CD4-positive, alpha-beta T cell treated with Interleukin-6 for 4 hours (primary cell): ENCODE results near the gene SCRN1.
A peak's percentile ranks its signal among the peaks of the same experiment; 100 is the strongest.
"Not testable (repeated sequence)": the region's sequence is repeated elsewhere in the genome, so short reads cannot be mapped to it uniquely, and the experiment has no call there.

ENCODE experiments used
- DNase-seq: peaks from one replicate; pipeline ENCODE4 v3.0.0-alpha.2; 2020; ENCODE audit warnings: mixed read lengths

SCRN1 gene

DNA sequence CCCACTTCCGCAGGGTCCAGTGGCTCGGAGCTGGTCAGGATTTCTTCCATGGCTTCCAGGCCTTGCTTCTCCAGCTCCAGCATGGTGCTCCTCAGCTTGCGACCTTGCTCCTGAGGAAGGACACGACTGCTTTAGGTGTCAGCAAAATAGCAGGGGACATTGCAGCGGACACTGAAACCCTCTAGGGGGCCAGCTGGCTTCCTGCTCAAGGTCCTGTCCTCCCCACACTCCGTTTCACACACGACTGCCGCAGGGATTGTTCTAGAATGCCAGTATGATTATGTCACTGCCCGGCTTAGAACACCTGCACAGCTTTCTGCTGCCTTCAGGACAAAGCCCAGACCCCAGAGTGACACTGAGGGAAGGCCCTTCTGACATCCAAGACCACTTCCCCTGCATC is 65.6 kb downstream of the SCRN1 start:
- no peak for DNase-seq

DNA sequence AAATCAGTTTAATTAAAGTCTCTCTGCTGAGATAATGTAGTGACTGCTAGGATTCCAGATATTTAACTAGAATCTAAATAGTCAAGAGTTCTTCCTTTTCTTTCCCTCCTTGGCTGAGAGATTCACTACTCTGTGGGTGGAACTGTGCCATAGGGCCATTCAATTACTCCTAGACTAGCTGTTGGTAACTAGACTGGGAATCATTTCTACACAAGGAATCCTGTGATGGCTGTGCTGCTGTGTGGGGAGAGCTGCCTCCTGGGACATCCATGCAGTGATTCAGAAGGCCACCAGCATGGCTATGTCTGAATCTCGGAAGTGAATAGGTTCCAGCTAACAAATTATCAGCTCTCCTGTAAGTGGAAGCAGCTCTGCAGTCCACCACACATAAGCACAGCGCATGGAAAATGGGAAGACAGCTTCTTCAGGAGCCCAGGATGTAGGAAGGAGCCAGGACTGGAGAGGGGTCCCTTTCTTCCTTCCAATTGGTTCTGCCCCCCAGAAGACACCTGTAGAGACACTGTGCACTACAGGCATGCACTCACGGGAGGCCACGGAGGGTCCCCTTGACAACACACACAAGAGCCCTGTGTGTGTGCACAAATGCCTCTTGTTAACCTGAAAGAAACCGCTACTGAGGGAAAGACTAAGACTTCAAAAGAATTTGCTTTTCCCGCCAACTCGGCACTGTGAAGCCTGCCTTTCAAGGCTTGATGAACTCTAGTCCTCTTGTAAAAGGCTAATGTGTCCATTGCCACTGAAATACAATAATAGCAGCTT is 66.5 kb downstream of the SCRN1 start:
- no peak for DNase-seq

DNA sequence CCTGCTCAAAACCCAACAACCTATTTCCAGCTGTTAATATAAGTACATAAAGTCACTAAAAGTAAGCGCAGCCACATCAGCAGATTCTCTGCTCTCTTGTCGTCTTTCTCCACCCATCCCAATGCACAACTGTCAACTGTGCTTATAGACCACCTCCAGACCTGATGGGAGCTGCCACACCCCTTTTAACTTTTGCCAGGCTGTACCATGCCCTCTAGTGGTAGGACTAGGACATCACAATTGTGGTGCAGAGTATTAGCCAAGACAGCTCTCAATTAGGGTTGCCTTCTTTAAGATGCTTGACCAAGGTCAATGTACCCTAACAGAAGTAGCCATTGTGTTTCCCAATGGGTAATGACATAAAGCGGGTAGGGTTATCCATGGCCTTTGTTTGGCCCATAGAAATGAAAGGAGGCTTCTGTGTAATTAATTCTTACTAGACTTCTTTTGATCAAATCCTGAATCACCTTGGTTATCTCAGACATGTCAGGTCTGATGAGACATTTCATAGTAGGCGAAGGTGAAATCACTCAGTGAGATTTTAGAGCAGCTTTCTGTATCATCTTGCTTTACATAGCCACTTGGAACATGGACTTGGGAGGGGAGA is 68.1 kb downstream of the SCRN1 start:
- DNase-seq = peak; percentile 45

DNA sequence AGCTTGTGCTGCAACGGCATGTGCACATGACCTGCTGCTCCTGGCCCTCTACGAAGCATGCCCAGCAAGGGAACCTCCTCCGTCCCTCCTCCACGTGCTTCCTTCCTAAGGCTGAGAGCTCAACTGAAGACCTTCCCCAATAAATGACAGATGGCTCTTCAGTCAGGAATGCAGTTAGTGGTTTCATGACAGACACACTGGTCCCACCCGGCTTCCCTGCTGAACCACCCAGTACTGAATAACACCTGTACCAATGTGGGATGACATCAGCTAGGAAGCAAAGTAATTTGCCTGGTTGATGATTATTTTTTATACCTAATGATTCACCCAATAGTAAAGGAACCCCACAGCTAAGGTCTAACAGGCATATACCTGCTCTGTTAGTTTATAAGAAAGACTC is 69.1 kb downstream of the SCRN1 start:
- DNase-seq = no peak

DNA sequence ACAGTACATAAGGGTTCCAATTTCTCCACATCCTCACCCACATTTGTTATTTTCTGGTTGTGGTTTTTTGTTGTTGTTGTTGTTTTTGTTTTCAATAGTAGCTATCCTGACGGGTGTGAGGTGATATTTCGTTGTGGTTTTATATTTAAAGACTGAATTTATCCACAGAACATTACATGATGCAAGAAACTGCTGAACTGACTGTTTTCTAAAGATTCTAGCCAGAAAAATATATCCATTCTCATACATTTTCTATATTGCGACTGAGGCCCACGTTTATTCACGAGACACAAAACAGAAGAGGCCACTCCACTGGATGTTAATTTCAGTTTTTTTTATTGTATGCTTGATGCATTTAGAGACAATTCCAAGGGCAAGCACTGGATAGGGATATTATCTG is 69.8 kb downstream of the SCRN1 start:
- DNase-seq = no peak

DNA sequence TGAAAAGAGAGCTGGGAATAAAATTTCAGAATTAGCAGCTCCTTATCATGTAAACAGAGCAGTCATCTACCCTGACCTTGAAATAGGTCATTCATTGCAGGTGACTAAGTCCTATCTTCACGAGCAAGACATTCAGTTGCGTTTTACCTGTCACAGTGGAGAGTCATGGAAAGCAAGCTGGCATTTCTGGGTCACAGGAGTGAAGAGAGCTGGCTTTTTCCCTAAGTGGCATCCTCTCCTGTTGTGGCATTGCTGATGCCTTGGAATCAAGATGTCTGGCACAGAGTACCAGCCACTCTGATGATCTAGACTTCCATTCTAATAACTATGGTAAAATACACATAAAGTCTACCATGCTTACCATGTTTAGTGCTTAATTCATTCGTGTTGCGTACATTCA is 70.8 kb downstream of the SCRN1 start:
- DNase-seq = no peak

DNA sequence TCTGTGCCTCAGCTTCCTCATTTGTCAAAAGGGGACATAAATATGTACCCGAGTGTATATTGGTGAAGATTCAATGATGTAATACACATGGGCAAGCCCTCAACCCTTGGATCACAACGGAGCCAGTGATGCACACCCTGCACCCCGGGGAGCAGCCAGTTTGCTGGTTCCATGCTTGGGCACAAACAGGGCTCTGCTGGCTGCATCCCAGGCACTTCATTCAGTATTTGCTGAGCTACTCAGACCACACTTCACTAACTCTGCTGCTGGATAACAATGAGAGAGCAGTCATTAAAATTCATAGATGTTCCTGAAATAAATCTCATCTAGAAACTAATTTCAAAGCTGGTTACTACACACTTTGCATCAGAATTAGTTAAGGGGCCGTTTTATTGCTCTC is 72.0 kb downstream of the SCRN1 start:
- DNase-seq = no peak

DNA sequence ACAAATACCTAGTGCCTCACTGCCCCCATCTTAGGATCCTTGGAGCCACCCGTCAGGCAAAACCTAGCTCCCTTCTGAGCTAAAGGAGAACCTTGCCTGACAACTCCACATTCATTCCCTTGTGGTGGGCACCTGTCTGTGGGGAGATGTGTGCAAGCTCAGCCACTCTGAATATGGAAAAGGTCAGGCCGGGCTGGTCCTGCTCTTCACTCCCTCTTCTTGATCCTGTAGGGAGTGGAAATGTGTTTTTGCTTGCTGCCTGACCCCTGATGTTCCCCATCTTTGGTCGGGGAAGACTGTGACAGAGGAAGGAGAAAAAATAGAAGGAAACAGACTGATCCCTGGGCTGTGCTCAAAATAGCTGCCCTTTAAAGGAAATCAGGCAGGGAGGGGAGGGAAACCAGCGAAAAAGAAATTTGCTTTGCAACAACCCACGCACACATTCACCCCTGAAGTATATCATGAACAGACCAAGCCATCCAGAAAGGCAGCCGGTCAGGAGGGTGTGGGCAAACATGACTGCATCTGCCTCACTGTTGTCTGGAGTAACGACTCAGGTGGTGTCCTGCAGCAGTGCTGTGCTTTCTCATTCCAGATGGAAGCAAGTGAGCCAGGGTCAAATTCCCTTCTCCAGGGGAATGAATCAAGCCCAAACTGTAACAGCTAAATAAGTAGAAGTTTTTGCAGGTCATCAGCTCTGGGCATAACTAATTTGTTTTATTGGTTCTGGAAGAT is 74.0 kb downstream of the SCRN1 start:
- DNase-seq = no peak

DNA sequence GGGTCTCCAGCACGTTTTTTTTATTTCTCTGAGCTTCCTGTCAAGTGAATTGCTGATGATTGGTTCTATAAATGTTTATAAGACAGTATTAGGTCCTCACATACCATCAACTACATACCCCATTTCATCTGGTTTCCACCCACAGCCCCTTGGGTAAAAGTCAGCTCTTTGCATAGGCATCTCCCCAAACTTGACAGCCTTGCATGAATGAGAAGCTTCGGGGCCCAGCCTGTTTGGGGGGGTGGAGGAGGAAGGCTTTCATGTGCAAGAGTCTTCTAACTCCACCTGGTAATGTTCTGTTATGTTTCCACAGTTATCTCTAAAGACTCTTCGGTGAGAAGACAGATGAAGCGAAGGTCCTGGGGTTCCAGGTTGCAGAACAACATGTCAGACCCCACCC is 75.4 kb downstream of the SCRN1 start:
- no peak for DNase-seq

DNA sequence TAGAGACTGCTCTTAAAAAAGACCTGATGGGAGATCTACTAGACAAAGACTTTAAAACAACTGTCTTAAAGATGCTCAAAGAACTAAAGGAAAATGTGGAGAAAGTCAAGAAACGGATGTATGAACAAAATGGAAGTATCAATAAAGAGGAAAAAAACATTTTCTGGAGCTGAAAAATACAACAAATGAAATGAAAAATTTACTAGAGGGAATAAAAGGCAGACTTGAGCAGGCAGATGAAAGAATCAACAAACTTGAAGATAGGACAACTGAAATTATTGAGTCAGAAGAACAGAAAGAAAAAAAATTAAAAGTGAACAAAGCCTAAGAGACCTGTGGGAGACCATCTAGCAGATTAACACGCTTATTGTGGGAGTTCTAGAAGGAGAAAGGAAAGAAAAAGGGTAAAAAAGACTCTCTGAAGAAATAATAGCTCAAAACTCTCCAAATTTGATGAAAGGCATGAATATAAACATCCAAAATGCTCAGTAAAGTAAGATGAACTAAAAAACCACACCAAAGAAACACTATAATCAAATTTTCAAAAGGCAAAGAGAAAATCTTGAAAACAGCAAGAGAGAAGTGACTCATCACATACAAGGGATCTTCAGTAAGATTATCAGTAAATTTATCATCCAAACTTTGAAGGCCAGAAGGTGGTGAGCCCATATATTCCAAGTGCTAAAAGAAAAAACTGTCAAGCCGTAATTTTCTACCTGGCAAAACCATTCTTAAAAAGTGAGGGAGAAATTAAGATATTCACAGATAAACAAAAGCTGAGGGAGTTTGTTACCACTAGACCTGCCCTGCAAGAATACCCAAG is 83.2 kb downstream of the SCRN1 start:
- DNase-seq = no peak

DNA sequence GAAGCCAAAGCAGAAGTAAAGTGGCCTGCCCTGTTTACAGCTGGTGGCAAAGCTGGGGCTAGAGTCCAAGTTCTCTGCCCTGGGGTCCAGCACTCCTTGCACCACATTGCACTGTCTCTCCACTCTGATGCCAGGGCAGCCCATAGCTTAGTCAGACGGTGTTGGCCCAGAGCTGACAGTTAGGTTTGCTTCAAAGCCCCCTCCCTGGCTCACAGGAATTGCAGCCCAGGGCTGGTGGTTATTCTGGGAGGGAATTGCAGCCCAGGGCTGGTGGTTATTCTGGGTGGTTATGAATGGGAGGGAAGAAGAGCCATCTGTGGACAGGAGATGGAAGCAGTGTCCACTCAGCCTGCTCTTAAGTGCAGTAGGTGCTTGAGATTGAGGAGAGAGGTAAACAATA is 88.9 kb downstream of the SCRN1 start:
- no peak for DNase-seq

DNA sequence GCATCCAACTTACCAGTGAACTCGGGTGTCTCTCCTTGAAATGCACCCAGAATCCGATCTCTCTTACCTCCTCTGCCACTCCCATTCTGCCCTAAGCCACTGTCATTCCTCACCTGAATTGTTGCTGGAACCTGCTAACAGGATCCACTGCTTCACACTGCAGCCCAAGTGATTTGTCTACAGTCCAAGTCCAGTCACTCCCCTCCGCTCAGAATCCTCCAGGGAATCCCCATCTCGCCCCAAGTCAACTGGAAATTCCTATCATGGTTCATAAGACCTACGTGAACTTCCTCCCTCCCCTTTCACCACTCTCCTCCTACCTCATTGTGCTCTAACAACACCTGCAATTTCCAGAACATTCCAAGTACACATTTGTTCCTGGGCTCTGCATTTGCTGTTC is 91.3 kb downstream of the SCRN1 start:
- DNase-seq = no peak

DNA sequence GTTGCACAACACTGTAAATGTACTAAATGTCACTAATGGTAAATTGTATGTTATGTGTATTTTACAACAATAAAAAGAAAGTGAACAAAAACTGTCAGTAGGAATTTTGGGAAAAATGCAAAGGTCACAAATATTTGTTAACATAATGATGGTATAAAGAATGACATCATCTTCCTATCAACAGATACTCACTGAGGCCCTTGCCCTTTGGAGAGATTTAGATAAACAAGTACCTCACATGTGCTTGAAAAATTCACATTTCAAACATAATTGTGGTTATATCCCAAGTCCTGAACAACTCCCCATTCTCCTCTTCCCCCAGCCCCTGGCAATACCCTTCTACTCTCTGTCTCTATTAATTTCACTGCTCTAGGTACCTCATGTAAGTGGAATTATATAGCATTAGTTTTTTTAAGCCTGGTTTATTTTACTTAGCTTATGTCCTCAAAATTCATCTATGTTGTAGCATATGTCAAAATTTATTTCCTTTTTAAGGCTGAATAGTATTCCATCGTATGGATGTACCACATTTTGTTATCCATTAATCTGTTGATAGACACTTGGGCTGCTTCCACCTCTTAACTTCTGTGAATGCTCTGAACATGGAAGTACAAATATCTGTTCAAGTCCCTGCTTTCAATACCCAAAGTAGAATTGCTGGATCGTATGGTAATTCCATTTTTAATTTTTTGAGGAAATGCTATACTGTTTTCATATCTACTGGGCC is 92.8 kb downstream of the SCRN1 start:
- DNase-seq = no peak

DNA sequence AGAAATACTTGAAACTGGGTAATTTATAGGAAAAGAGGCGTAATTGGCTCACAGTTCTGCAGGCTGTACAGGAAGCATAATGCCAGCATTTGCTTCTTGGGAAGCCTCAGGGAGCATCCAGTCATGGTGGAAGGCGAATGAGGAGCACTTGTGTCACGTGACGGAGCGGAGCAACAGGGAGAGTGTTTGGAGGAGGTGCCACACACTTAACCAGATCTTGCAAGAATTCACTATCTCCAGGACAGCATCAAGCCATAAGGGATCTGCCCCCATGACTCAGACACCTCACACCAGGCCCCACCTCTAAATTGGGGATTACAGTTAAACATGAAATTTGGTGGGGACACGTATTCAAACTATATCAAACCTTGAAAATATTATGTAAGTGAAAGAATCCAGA is 94.0 kb downstream of the SCRN1 start:
- no peak for DNase-seq

DNA sequence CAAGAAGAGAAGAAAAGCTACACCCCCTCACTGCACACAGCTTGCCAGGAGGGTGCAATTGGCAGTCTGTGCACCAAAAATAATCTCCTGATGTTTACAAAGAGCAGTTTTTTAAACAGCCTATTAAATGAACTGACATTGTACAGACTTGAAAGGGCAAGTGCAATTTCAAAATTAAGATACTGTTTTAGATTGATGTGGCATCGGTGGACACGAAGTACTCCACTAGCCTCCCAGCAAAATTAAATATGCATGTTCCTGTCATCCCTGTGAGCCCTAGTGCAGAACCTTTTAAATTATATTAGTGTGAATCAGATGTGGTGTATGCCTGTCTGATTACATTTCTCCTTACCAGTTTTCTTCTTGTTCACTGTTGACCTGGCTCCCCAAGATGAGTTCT is 95.3 kb downstream of the SCRN1 start:
- no peak for DNase-seq

DNA sequence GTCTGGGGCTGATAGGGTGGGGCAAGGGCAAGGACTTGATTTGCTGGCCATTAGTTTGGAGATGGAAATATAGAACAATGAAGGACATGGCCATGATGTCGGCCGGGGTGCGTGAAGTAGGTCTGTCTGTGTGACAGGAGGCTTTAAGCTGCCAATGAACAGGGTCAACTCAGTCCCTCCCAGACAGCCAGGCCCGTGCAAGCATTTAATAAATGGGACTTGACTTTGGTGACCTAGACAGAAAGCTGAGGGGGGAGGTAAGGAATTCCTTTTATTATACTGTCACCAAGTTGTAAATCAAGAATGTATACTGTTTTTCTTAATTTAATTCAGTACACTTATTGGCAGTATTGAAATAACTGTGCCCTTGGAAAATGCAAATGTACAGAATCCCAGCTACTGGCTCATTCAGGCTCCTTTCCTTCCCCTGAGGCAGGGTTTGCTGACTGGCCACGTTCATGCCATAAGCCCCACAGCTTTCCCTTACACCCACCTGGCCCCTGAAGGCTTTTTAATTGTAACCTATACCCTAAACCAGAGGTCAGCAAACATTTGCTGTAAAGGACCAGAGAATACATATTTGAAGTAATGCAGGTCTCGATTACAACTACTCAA is 96.1 kb downstream of the SCRN1 start:
- no peak for DNase-seq

DNA sequence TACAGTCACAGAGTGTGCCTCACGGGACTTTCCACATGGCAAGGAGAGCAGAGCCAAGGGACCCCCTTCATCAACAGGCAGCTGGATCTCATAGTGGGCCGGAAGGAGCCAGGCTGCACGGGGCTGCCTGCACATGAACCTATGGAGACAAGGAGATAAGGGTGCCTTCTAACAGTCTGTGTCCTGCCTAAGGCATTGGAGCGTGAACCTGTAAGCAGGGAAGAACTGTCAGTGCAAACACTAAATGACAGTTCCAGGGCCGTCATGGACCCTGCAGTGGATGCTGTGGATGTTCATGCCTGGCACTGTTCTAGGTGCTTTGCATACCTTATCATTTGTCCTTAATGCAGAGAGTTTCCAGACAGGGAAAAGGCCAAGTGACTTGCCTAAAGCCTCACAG is 97.4 kb downstream of the SCRN1 start:
- DNase-seq = no peak

DNA sequence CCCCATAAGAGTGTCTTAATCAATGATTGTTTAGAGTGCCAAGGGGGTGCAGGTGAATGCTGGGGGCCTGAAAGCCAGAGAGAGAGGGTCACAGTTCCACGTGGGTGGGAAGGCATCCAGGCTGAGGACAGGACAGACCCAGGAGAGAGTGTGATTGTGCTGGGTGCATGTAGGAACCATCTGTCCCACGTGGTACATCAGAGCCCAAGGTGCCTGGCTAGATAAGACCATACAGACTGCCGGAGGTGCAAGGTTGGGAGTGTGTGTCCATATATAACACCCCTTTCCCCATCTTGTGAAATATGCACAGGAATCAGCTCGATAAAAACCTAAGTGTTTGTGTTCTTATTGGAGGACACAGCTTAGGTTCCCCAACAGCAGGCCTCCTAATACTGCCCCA is 97.8 kb downstream of the SCRN1 start:
- DNase-seq = no peak

DNA sequence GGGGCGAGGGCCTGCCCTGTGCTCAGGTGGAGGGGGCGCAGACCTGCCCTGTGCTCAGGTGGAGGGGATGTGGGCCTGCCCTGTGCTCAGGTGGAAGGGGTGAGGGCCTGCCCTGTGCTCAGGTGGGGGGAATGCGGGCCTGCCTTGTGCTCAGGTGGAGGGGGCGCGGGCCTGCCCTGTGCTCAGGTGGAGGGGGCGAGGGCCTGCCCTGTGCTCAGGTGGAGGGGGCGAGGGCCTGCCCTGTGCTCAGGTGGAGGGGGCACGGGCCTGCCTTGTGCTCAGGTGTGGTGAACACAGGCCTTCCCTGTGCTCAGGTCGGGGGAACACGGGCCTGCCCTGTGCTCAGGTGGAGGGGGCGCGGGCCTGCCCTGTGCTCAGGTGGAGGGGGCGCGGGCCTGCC is 98.8 kb downstream of the SCRN1 start:
- not testable (repeated sequence) for DNase-seq

DNA sequence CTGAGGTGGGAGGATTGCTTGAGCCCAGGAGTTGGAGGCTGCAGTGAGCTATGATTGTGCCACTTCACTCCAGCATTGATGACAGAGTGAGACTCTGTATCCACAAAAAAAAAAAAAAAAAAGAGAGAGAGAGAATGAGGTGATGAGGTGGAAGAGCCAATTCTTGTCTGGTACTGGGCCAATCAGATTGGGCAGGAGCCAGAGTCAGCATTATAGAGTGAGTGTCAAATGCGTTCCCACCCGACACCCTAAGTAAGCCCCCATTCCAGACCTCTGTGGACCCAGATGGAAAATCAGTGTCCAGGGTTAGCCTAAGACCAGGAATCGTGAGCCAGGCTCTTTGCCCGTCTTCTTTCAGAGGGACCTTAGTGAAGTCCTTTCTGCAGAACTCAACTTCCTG is 99.3 kb downstream of the SCRN1 start:
- no peak for DNase-seq

DNA sequence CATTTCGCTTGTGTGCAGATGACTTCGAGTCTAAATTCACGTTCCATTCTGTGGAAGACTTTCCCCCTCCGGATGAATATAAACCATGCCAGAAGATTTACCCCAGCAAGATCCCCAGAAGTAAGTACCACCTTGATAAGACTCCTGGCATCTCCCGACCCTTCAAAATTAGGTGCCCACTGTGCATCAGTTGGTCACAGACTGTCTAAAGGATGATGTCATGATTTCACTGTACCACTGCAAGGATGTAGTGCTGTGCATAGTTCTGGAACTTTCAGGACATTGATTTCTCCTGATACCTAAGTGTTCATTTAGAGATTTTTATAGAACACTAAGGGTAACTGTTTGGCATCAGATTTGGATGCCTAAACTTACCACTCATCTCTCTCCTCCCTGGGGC is 100.3 kb downstream of the SCRN1 start:
- DNase-seq = no peak

DNA sequence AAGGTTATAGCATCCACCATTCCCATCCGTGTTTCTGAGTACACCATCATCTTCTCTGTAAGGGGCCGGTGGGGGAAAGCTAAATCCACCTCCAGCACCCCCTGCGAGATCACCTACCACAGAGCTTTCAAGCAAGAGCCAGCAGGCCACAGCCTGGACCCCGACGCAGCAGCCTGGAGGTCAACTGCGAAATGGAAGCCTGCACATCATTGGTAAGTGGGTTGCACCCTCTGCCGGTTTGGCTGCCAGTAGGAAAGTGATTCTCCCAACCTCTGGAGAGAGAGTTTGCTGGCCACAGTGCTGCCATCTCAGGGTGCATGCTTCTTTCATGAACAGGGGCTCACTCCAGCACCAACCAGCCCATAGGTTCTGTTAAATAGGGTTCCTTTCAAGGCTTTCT is 101.6 kb downstream of the SCRN1 start:
- no peak for DNase-seq
